GM12892 (cell line): ENCODE data around the gene H3-3A.

Experiments
- POLR2A ChIP-seq: IDR thresholded peaks from 2 replicates; pipeline ENCODE4 v1.6.1; 2011; ENCODE audit warnings: low read depth, low read length, control low read depth
- TAF1 ChIP-seq: IDR thresholded peaks from 2 replicates; pipeline ENCODE4 v1.6.1; 2011; ENCODE audit warnings: low read depth, mild to moderate bottlenecking, control low read depth, low read length, borderline replicate concordance

GRCh38 chr1:226034482-226034881 lies 28.0 kb upstream of the H3-3A start:
- no peak for TF ChIP-seq TAF1
- TF ChIP-seq POLR2A: no peak
